ENCODE results near the gene PTMS. TPM values are rescaled to one million over a fixed set of nuclear protein-coding genes. Genes with fewer than 3 reads are reported as not detected.

PTMS gene
- total and polyA plus RNA-seq, 9 of the 15 experiments (the other 6 are each of a cell fraction or from before 2014, with no cell fraction given) = 5.1 to 287 (median 78.5) TPM

DNA sequence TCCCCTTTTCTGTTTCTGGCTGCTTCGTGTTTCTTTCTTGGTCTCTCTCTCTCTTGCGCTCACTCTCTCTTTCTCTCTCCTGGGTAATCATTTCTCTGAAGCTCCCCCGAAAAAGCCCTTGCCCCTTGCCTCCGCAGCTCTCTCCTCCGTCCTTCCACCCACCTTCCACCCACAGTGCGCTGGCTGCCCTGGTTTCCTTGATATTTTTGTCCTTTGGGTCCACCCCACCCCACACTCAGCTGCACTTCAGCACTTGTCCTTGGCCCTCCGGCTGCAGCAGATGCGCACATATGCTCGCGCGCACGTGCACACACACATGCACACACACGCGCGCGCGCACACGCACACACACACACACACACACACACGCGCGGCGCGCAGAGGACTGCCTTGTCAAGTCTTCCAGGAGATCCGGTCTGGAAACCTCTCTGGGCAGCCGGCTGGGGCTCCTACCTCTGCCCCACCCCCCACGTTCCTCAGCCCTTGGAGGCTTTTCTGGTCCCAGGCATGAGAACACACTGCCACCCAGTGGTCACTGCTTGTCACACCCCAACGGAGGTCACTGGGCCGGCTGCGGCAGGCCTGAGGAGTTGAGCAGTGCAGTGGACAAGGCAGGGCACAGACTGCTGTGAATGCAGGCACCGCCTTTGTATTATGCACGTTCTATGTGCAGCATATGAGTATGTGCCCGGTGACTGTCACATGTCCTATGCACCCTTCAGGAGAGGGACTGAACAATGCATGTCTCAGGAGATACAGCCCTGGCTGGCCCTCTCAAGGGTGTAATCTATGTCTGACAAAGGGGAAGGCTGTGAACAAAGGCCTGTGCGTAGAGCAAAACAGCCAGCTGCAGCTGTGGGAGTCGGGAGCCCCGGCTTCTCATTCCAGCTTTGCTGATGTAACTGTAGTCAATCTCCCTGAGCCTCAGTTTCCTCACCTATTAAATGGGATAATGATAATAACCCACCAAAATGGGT, 12.7 kb downstream of the PTMS start (continued):
- TF ChIP-seq KAT8 (IDR thresholded peaks at IDR 0.05; ENCODE audit: low read depth) (no peak), ZNF174 (CRISPR knock-in tag; IDR thresholded peaks at IDR 0.05) (no peak), ETV1 (tag; conservative IDR thresholded peaks at IDR 0.05; ENCODE audit: low read depth) (peak; percentile 83), RHOXF2B (CRISPR knock-in tag; conservative IDR thresholded peaks at IDR 0.05) (no peak), ATF1 (CRISPR knock-in tag; IDR thresholded peaks at IDR 0.05) (no peak), ATF1 (tag; IDR thresholded peaks at IDR 0.05) (peak; percentile 64; the same call in 1 of the 2 replicates), PHF8 (IDR thresholded peaks at IDR 0.05; ENCODE audit: borderline replicate concordance, low read length) (peak; percentile 19; the same call in 1 of the 2 replicates), ZNF644 (tag; IDR thresholded peaks at IDR 0.05; ENCODE audit: low read depth) (no peak), ZNF75A (CRISPR knock-in tag; IDR thresholded peaks at IDR 0.05) (no peak), ESRRB (CRISPR knock-in tag; IDR thresholded peaks at IDR 0.05; ENCODE audit: borderline replicate concordance) (no peak), ZBTB7A (IDR thresholded peaks at IDR 0.05; ENCODE audit: borderline replicate concordance, control insufficient read depth, low read depth, low read length) (no peak), PURB (CRISPR knock-in tag; IDR thresholded peaks at IDR 0.05; ENCODE audit: low read depth) (no peak), PYGO2 (tag; IDR thresholded peaks at IDR 0.05) (no peak), LCOR (CRISPR knock-in tag; IDR thresholded peaks at IDR 0.05) (no peak), ZNF23 (CRISPR knock-in tag; IDR thresholded peaks at IDR 0.05) (no peak), HINFP (tag; conservative IDR thresholded peaks at IDR 0.05; ENCODE audit: low read depth) (no peak), SRSF3 (IDR thresholded peaks at IDR 0.05; ENCODE audit: insufficient read depth, low read length) (no peak), MAFF (IDR thresholded peaks at IDR 0.05; ENCODE audit: low read length) (no peak), ZNF232 (CRISPR knock-in tag; IDR thresholded peaks at IDR 0.05) (no peak), HMG20A (CRISPR knock-in tag; conservative IDR thresholded peaks at IDR 0.05) (no peak), BMI1 (IDR thresholded peaks at IDR 0.05; ENCODE audit: low read length) (no peak), SAFB (IDR thresholded peaks at IDR 0.05; ENCODE audit: borderline replicate concordance, low read depth, low read length) (no peak), MIER1 (IDR thresholded peaks at IDR 0.05; ENCODE audit: low read depth) (no peak), TCF7 (IDR thresholded peaks at IDR 0.05; ENCODE audit: borderline replicate concordance) (no peak)
- TF ChIP-seq, protein P1, sequence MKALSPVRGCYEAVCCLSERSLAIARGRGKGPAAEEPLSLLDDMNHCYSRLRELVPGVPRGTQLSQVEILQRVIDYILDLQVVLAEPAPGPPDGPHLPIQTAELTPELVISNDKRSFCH (CRISPR knock-in tag; IDR thresholded peaks at IDR 0.05) = no peak
- TF ChIP-seq, protein P1 (tag; IDR thresholded peaks at IDR 0.05) = 0 out of 2 replicates have a peak, but pooled peaks have one; percentile 37
- TF ChIP-seq, protein P2, sequence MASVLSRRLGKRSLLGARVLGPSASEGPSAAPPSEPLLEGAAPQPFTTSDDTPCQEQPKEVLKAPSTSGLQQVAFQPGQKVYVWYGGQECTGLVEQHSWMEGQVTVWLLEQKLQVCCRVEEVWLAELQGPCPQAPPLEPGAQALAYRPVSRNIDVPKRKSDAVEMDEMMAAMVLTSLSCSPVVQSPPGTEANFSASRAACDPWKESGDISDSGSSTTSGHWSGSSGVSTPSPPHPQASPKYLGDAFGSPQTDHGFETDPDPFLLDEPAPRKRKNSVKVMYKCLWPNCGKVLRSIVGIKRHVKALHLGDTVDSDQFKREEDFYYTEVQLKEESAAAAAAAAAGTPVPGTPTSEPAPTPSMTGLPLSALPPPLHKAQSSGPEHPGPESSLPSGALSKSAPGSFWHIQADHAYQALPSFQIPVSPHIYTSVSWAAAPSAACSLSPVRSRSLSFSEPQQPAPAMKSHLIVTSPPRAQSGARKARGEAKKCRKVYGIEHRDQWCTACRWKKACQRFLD (CRISPR knock-in tag; IDR thresholded peaks at IDR 0.05) = no peak

All from K562 (cell line).